B cell (primary cell): ENCODE data around the gene TCL1A.

Source experiments
- CTCF ChIP-seq: fragments of 200-600 bp; IDR thresholded peaks from one replicate; pipeline ENCODE4 v1.8.0; 2022; ENCODE audit warnings: antibody characterized with exemption, mild to moderate bottlenecking
- EZH2 ChIP-seq: IDR thresholded peaks from 2 replicates; pipeline ENCODE4 v1.6.1; 2012; ENCODE audit warnings: borderline replicate concordance, low read depth, mild to moderate bottlenecking, moderate library complexity, low read length; ENCODE audit not compliant: insufficient read depth, poor library complexity, severe bottlenecking

GRCh38 chr14:95699412-95699811, 14.5 kb downstream of the TCL1A start:
- no peak for TF ChIP-seq EZH2
- no peak for TF ChIP-seq CTCF
